PC-3 (cell line): ENCODE data around the gene DGUOK.

Source experiments
- EZH2 ChIP-seq: fragments of 300-600 bp; sonication (generic); IDR thresholded peaks from one replicate; pipeline ENCODE4 v1.6.1; 2017; ENCODE audit warnings: antibody characterized with exemption, mild to moderate bottlenecking, low read length; ENCODE audit not compliant: unreplicated experiment
- EZH2phosphoT487 ChIP-seq: fragments of 300-600 bp; sonication (generic); IDR thresholded peaks from 2 replicates; pipeline ENCODE4 v1.6.1; 2018; ENCODE audit warnings: mild to moderate bottlenecking, antibody characterized with exemption, low read length, borderline replicate concordance
- TF ChIP-seq, protein P1 (sequence below): fragments of 300-600 bp; sonication (generic); conservative IDR thresholded peaks from 2 replicates; pipeline ENCODE4 v1.5.1; 2017; ENCODE audit warnings: antibody characterized with exemption, low read depth, mild to moderate bottlenecking, low read length

DNA sequence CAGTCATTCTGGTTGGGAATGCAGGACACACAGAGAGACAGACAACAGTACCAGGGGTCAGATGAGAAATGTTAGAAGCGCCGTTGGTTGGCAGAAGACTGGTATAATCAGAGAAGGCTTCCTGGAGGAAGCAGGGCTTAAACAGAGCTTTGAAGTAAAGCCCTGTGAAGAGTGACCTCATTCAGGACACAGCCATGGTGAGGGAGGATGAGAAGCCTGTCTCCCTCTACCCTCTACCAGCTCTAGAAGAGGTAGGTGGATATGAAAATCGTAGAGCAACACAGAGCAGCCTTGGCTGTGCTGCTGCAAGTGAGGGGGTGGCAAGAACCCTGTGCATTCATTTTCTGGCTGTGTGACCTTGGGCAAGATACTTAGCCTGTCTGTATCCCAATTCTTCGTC is 72.3 kb downstream of the DGUOK start:
- TF ChIP-seq, protein P1, sequence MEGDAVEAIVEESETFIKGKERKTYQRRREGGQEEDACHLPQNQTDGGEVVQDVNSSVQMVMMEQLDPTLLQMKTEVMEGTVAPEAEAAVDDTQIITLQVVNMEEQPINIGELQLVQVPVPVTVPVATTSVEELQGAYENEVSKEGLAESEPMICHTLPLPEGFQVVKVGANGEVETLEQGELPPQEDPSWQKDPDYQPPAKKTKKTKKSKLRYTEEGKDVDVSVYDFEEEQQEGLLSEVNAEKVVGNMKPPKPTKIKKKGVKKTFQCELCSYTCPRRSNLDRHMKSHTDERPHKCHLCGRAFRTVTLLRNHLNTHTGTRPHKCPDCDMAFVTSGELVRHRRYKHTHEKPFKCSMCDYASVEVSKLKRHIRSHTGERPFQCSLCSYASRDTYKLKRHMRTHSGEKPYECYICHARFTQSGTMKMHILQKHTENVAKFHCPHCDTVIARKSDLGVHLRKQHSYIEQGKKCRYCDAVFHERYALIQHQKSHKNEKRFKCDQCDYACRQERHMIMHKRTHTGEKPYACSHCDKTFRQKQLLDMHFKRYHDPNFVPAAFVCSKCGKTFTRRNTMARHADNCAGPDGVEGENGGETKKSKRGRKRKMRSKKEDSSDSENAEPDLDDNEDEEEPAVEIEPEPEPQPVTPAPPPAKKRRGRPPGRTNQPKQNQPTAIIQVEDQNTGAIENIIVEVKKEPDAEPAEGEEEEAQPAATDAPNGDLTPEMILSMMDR = no peak
- TF ChIP-seq EZH2 = no peak
- no peak for TF ChIP-seq EZH2phosphoT487
